Subcutaneous adipose tissue (tissue), 4 donors: ENCODE data around the gene AUTS2. TPM values are rescaled to one million over a fixed set of nuclear protein-coding genes. Genes with fewer than 3 reads are reported as not detected.

Experiments used
- CTCF ChIP-seq: fragments of 450-650 bp; IDR thresholded peaks from one replicate; pipeline ENCODE4 v1.5.1; 2016; ENCODE audit warnings: low read depth, mild to moderate bottlenecking, control low read depth, antibody characterized with exemption, moderate library complexity
- total RNA-seq, 4 donors: library from RNA; depleted of rRNA; stranded (reverse); fragments of >200 nt; gene quantifications; one replicate each; pipeline ENCODE4 v1.1.0, GENCODE V29; 2016

The AUTS2 gene
- total RNA-seq, 4 donors from 2014 or later, result 22.4 to 46.9 (median 27.4) TPM

- TF ChIP-seq CTCF, result no peak
Measured at GRCh38 chr7:70789481-70790214, 1191.4 kb downstream of the AUTS2 start.

- no peak for TF ChIP-seq CTCF
Measured at GRCh38 chr7:70790215-70791073, 1192.2 kb downstream of the AUTS2 start.

- no peak for TF ChIP-seq CTCF
Measured at GRCh38 chr7:70791341-70791740, 1193.1 kb downstream of the AUTS2 start.

GRCh38 chr7:70793060-70793459, 1194.8 kb downstream of the AUTS2 start:
- no peak for TF ChIP-seq CTCF

GRCh38 chr7:70793821-70794220, 1195.5 kb downstream of the AUTS2 start:
- no peak for TF ChIP-seq CTCF

GRCh38 chr7:70794962-70795361, 1196.7 kb downstream of the AUTS2 start:
- TF ChIP-seq CTCF, result no peak

- TF ChIP-seq CTCF, result no peak
Measured at GRCh38 chr7:70795948-70796347, 1197.7 kb downstream of the AUTS2 start.
